ENCODE results near the gene SLC6A9. TPM values are rescaled to one million over a fixed set of nuclear protein-coding genes. Genes with fewer than 3 reads are reported as not detected.

The SLC6A9 gene
- total RNA-seq, 5 donors from 2014 or later (not counting 1 experiment from before 2014, with no cell fraction given): 1.4 to 8.2 (median 6.3) TPM; not detected in 1

GRCh38 chr1:43973981-43974442 lies 57.2 kb downstream of the SLC6A9 start:
- peaks cover 0 to 9% of the 10 kb centered on the region in 2 experiments for H3K27me3 ChIP-seq (replicated peaks in 1 of 2; ENCODE audit: control insufficient read depth in 2 of 2, extremely low read depth in 1 of 2, insufficient read depth in 2 of 2, low read length in 1 of 2)
- Mint-ChIP-seq H3K4me3 (peak overlapping the region; percentile 88 to 90 (median 88)), H3K36me3 (peaks cover 26% of the 10 kb centered on the region), H3K27ac (peak overlapping the region; percentile 94 to 97), H3K9me3 (no peaks in the 10 kb centered on the region), H3K4me1 (peaks cover 63 to 71% (median 64%) of the 10 kb centered on the region in 3 donors), H3K27me3 (no peaks in the 10 kb centered on the region)
- ChIA-PET POLR2A (no interaction called here), CTCF (no interaction called here)
- H3K4me1 ChIP-seq (ENCODE audit: control insufficient read depth in 1 of 2, extremely low read depth in 1 of 2, insufficient read depth in 2 of 2, low read length in 2 of 2): peaks cover 18 to 65% of the 10 kb centered on the region in 2 experiments
- WGBS (ENCODE audit: insufficient coverage): 44% methylated on average over 9 of the region's 9 CpGs
- no peak for DNase-seq
- no peaks in the 10 kb centered on the region for H3K9me3 ChIP-seq
- peak overlapping the region; percentile 80 for H3K27ac ChIP-seq (ENCODE audit: low read length)
- peak in 1 of 4 experiments; percentile 0 for ATAC-seq (replicated peaks in 1 of 4)
- peaks cover 3 to 41% of the 10 kb centered on the region in 2 donors for H3K36me3 ChIP-seq (ENCODE audit: control insufficient read depth in 2 of 2, extremely low read depth in 1 of 2, insufficient read depth in 1 of 2, low read length in 1 of 2)
- H3K4me3 ChIP-seq (ENCODE audit: control insufficient read depth in 1 of 2, extremely low read depth in 1 of 2, low read length in 1 of 2): peak overlapping the region; percentile 91 to 99

GRCh38 chr1:43971336-43971980 lies 59.8 kb downstream of the SLC6A9 start:
- Mint-ChIP-seq H3K27me3 (no peaks in the 10 kb centered on the region), H3K27ac (no peak overlapping the region), H3K9me3 (no peaks in the 10 kb centered on the region), H3K36me3 (peaks cover 14% of the 10 kb centered on the region), H3K4me3 (peak overlapping the region; percentile 88 to 96 (median 91)), H3K4me1 (peaks cover 40 to 47% (median 47%) of the 10 kb centered on the region in 3 donors)
- ATAC-seq (replicated peaks in 1 of 4) (no peak), DNase-seq (no peak)
- CTCF ChIA-PET: no interaction called here
- POLR2A ChIA-PET: no interaction called here
- H3K36me3 ChIP-seq (ENCODE audit: control insufficient read depth in 2 of 2, extremely low read depth in 1 of 2, insufficient read depth in 1 of 2, low read length in 1 of 2): peaks cover 0 to 21% of the 10 kb centered on the region in 2 donors
- 98% methylated on average over 9 of the region's 17 CpGs for WGBS (ENCODE audit: insufficient coverage)
- H3K4me3 ChIP-seq (ENCODE audit: control insufficient read depth in 1 of 2, extremely low read depth in 1 of 2, low read length in 1 of 2): no peak overlapping the region
- H3K27me3 ChIP-seq (replicated peaks in 1 of 2; ENCODE audit: control insufficient read depth in 2 of 2, extremely low read depth in 1 of 2, insufficient read depth in 2 of 2, low read length in 1 of 2): no peaks in the 10 kb centered on the region
- no peaks in the 10 kb centered on the region for H3K9me3 ChIP-seq
- H3K27ac ChIP-seq (ENCODE audit: low read length): no peak overlapping the region
- peaks cover 16 to 50% of the 10 kb centered on the region in 2 experiments for H3K4me1 ChIP-seq (ENCODE audit: control insufficient read depth in 1 of 2, extremely low read depth in 1 of 2, insufficient read depth in 2 of 2, low read length in 2 of 2)

GRCh38 chr1:43970911-43971310 lies 60.4 kb downstream of the SLC6A9 start:
- peaks cover 0 to 15% of the 10 kb centered on the region in 2 donors for H3K36me3 ChIP-seq (ENCODE audit: control insufficient read depth in 2 of 2, extremely low read depth in 1 of 2, insufficient read depth in 1 of 2, low read length in 1 of 2)
- ChIA-PET CTCF (no interaction called here), POLR2A (no interaction called here)
- Mint-ChIP-seq H3K27ac (no peak overlapping the region), H3K27me3 (no peaks in the 10 kb centered on the region), H3K4me1 (peaks cover 36 to 42% (median 41%) of the 10 kb centered on the region in 3 donors), H3K36me3 (peaks cover 11% of the 10 kb centered on the region), H3K9me3 (no peaks in the 10 kb centered on the region), H3K4me3 (peak overlapping the region; percentile 88 to 96 (median 91))
- H3K27me3 ChIP-seq (replicated peaks in 1 of 2; ENCODE audit: control insufficient read depth in 2 of 2, extremely low read depth in 1 of 2, insufficient read depth in 2 of 2, low read length in 1 of 2): no peaks in the 10 kb centered on the region
- H3K4me3 ChIP-seq (ENCODE audit: control insufficient read depth in 1 of 2, extremely low read depth in 1 of 2, low read length in 1 of 2): peak overlapping the region in 1 of 2 donors; percentile 89
- H3K4me1 ChIP-seq (ENCODE audit: control insufficient read depth in 1 of 2, extremely low read depth in 1 of 2, insufficient read depth in 2 of 2, low read length in 2 of 2): peaks cover 11 to 45% of the 10 kb centered on the region in 2 experiments
- DNase-seq (no peak), ATAC-seq (replicated peaks in 1 of 4) (no peak)
- no peak overlapping the region for H3K27ac ChIP-seq (ENCODE audit: low read length)
- WGBS (ENCODE audit: insufficient coverage): 89% methylated on average over 7 of the region's 9 CpGs
- H3K9me3 ChIP-seq: no peaks in the 10 kb centered on the region

GRCh38 chr1:43970502-43970901 lies 60.8 kb downstream of the SLC6A9 start:
- no peaks in the 10 kb centered on the region for H3K9me3 Mint-ChIP-seq

GRCh38 chr1:43969746-43970466 lies 61.4 kb downstream of the SLC6A9 start, which contains the start of gene DPH2:
Gene DPH2 (plus strand): TSS chr1:43970010. CDS start chr1:43970176, 166 bp downstream.
- H3K27ac Mint-ChIP-seq: peak within 1 kb of the TSS; percentile 85
- Histone ChIP-seq H3K4me1 (ENCODE audit: control insufficient read depth in 1 of 2, extremely low read depth in 1 of 2, insufficient read depth in 2 of 2, low read length in 2 of 2) (peaks cover 8 to 37% of the 10 kb centered on the region in 2 experiments), H3K4me3 (ENCODE audit: control insufficient read depth in 1 of 2, extremely low read depth in 1 of 2, low read length in 1 of 2) (peak within 1 kb of the TSS; percentile 89 to 97), H3K27ac (ENCODE audit: low read length) (peak within 1 kb of the TSS; percentile 14), H3K36me3 (ENCODE audit: control insufficient read depth in 2 of 2, extremely low read depth in 1 of 2, insufficient read depth in 1 of 2, low read length in 1 of 2) (peaks cover 0 to 15% of the 10 kb centered on the region in 2 donors), H3K9me3 (no peaks in the 10 kb centered on the region), H3K27me3 (replicated peaks in 1 of 2; ENCODE audit: control insufficient read depth in 2 of 2, extremely low read depth in 1 of 2, insufficient read depth in 2 of 2, low read length in 1 of 2) (no peaks in the 10 kb centered on the region)
- DNase-seq (peak; percentile 84 to 98 (median 96)), ATAC-seq (replicated peaks in 1 of 4) (peak; percentile 86 to 88 (median 88))
- H3K9me3 Mint-ChIP-seq: no peaks in the 10 kb centered on the region
- CTCF ChIA-PET: interaction anchor here in 1 of 2 donors (0.7 kb wide), 2 partner anchors 26 to 80 kb away, joined by 3 read pairs; no protein-coding TSS in a partner anchor
- no peaks in the 10 kb centered on the region for H3K27me3 Mint-ChIP-seq
- H3K4me3 Mint-ChIP-seq: peak within 1 kb of the TSS; percentile 88 to 96 (median 91)
- POLR2A ChIA-PET: interaction anchor here in 1 of 2 donors (0.5 kb wide), 1 partner anchor 19 kb away, joined by 6 read pairs; no protein-coding TSS in a partner anchor
- under 1% methylated on average over 32 of the region's 47 CpGs for WGBS (ENCODE audit: insufficient coverage)
- H3K36me3 Mint-ChIP-seq: peaks cover 11% of the 10 kb centered on the region
- peaks cover 31 to 38% (median 37%) of the 10 kb centered on the region in 3 donors for H3K4me1 Mint-ChIP-seq

More at GRCh38 chr1:43970502-43970901, 60.8 kb downstream of the SLC6A9 start:
- ChIA-PET POLR2A (no interaction called here), CTCF (no interaction called here)
- H3K9me3 ChIP-seq: no peaks in the 10 kb centered on the region
- no peak overlapping the region for H3K27ac ChIP-seq (ENCODE audit: low read length)
- peaks cover 8 to 41% of the 10 kb centered on the region in 2 experiments for H3K4me1 ChIP-seq (ENCODE audit: control insufficient read depth in 1 of 2, extremely low read depth in 1 of 2, insufficient read depth in 2 of 2, low read length in 2 of 2)
- Mint-ChIP-seq H3K4me3 (peak overlapping the region; percentile 88 to 96 (median 91)), H3K27me3 (no peaks in the 10 kb centered on the region), H3K4me1 (peaks cover 31 to 38% (median 37%) of the 10 kb centered on the region in 3 donors), H3K36me3 (peaks cover 11% of the 10 kb centered on the region), H3K27ac (peak overlapping the region; percentile 85)
- H3K36me3 ChIP-seq (ENCODE audit: control insufficient read depth in 2 of 2, extremely low read depth in 1 of 2, insufficient read depth in 1 of 2, low read length in 1 of 2): peaks cover 0 to 15% of the 10 kb centered on the region in 2 donors
- H3K4me3 ChIP-seq (ENCODE audit: control insufficient read depth in 1 of 2, extremely low read depth in 1 of 2, low read length in 1 of 2): peak overlapping the region; percentile 89 to 97
- ATAC-seq (replicated peaks in 1 of 4): no peak
- WGBS (ENCODE audit: insufficient coverage): no CpG with 5 or more reads among the region's 5 CpGs
- no peak for DNase-seq
- no peaks in the 10 kb centered on the region for H3K27me3 ChIP-seq (replicated peaks in 1 of 2; ENCODE audit: control insufficient read depth in 2 of 2, extremely low read depth in 1 of 2, insufficient read depth in 2 of 2, low read length in 1 of 2)

GRCh38 chr1:43969416-43969745 lies 61.9 kb downstream of the SLC6A9 start:
- Mint-ChIP-seq H3K36me3 (peaks cover 11% of the 10 kb centered on the region), H3K9me3 (no peaks in the 10 kb centered on the region), H3K4me3 (peak overlapping the region; percentile 88 to 96 (median 91)), H3K27me3 (no peaks in the 10 kb centered on the region), H3K27ac (peak overlapping the region; percentile 85), H3K4me1 (peaks cover 31 to 37% (median 37%) of the 10 kb centered on the region in 3 donors)
- POLR2A ChIA-PET: no interaction called here
- CTCF ChIA-PET: interaction anchor here in 1 of 2 donors (0.7 kb wide), 2 partner anchors 25 to 81 kb away, joined by 3 read pairs; no protein-coding TSS in a partner anchor
- Histone ChIP-seq H3K9me3 (no peaks in the 10 kb centered on the region), H3K4me3 (ENCODE audit: control insufficient read depth in 1 of 2, extremely low read depth in 1 of 2, low read length in 1 of 2) (peak overlapping the region in 1 of 2 donors; percentile 97), H3K27ac (ENCODE audit: low read length) (no peak overlapping the region), H3K4me1 (ENCODE audit: control insufficient read depth in 1 of 2, extremely low read depth in 1 of 2, insufficient read depth in 2 of 2, low read length in 2 of 2) (peaks cover 8 to 36% of the 10 kb centered on the region in 2 experiments), H3K36me3 (ENCODE audit: control insufficient read depth in 2 of 2, extremely low read depth in 1 of 2, insufficient read depth in 1 of 2, low read length in 1 of 2) (peaks cover 0 to 15% of the 10 kb centered on the region in 2 donors), H3K27me3 (replicated peaks in 1 of 2; ENCODE audit: control insufficient read depth in 2 of 2, extremely low read depth in 1 of 2, insufficient read depth in 2 of 2, low read length in 1 of 2) (no peaks in the 10 kb centered on the region)
- DNase-seq (no peak), ATAC-seq (replicated peaks in 1 of 4) (no peak)
- WGBS (ENCODE audit: insufficient coverage): 54% methylated on average over 5 of the region's 7 CpGs
